Measurements from ENCODE around the gene FBXO46. TPM values are rescaled to one million over a fixed set of nuclear protein-coding genes. Genes with fewer than 3 reads are reported as not detected.
A peak's percentile ranks its signal among the peaks of the same experiment; 100 is the strongest.

Gene FBXO46
- total RNA-seq, 2 experiments from 2014 or later, result 27.5 to 32.2 TPM

GRCh38 chr19:45777395-45777961 lies 46.8 kb upstream of the FBXO46 start:
- no peak overlapping the region for H3K27ac ChIP-seq (ENCODE audit: low read depth, low read length, poor library complexity, severe bottlenecking)
- DNase-seq (ENCODE audit: low spot score), result no peak
- H3K9me2 ChIP-seq (ENCODE audit: insufficient read depth, low read length), result no peaks in the 10 kb centered on the region
- peaks cover 25% of the 10 kb centered on the region for H3K4me1 ChIP-seq (ENCODE audit: insufficient read depth, low read length, poor library complexity, severe bottlenecking)
- H3K9me3 ChIP-seq (ENCODE audit: low read length), result no peaks in the 10 kb centered on the region
- no peaks in the 10 kb centered on the region for H3K79me2 ChIP-seq (ENCODE audit: insufficient read depth, low read depth, low read length)
- ChIA-PET CTCF (ENCODE audit: unreplicated experiment) (no interaction called here), POLR2A (no interaction called here)
- no peak overlapping the region for H3K4me3 ChIP-seq (ENCODE audit: low read depth, low read length, poor library complexity, severe bottlenecking)
- no peak for TF ChIP-seq EZH2phosphoT487 (IDR thresholded peaks at IDR 0.05; ENCODE audit: borderline replicate concordance, low read depth, low read length)
- TF ChIP-seq CTCF (conservative IDR thresholded peaks at IDR 0.05; ENCODE audit: low read length), result no peak
- no peaks in the 10 kb centered on the region; the same call in 1 of the 2 replicates for H4K20me1 ChIP-seq (ENCODE audit: insufficient read depth, low read length)
- intact Hi-C loops (cut with micrococcal nuclease; ENCODE audit: unreplicated experiment), result no loop called here
- BruUV-seq (replicated peaks), result no TSS peak
- H3K36me3 ChIP-seq (ENCODE audit: insufficient read depth, low read length), result peaks cover 7% of the 10 kb centered on the region; the same call in 1 of the 2 replicates
- H3K4me2 ChIP-seq (ENCODE audit: low read length), result no peak overlapping the region
- H2AFZ ChIP-seq (ENCODE audit: low read length), result no peak overlapping the region

- no peak overlapping the region for H3K4me2 ChIP-seq (ENCODE audit: low read length)
- H3K9me2 ChIP-seq (ENCODE audit: insufficient read depth, low read length), result no peaks in the 10 kb centered on the region
- no peak overlapping the region for H3K27ac ChIP-seq (ENCODE audit: low read depth, low read length, poor library complexity, severe bottlenecking)
- TF ChIP-seq EZH2phosphoT487 (IDR thresholded peaks at IDR 0.05; ENCODE audit: borderline replicate concordance, low read depth, low read length) (no peak), CTCF (conservative IDR thresholded peaks at IDR 0.05; ENCODE audit: low read length) (no peak)
- no TSS peak for BruUV-seq (replicated peaks)
- CTCF ChIA-PET (ENCODE audit: unreplicated experiment), result no interaction called here
- H3K4me3 ChIP-seq (ENCODE audit: low read depth, low read length, poor library complexity, severe bottlenecking), result no peak overlapping the region
- H3K4me1 ChIP-seq (ENCODE audit: insufficient read depth, low read length, poor library complexity, severe bottlenecking), result peaks cover 34% of the 10 kb centered on the region
- intact Hi-C loops (cut with micrococcal nuclease; ENCODE audit: unreplicated experiment), result loop anchor here (5.0 kb wide), 1 partner anchor 82 kb away; the partner anchor contains the start of genes QPCTL and SNRPD2
- peaks cover 7% of the 10 kb centered on the region; the same call in 1 of the 2 replicates for H3K36me3 ChIP-seq (ENCODE audit: insufficient read depth, low read length)
- H4K20me1 ChIP-seq (ENCODE audit: insufficient read depth, low read length), result no peaks in the 10 kb centered on the region
- H3K79me2 ChIP-seq (ENCODE audit: insufficient read depth, low read depth, low read length), result no peaks in the 10 kb centered on the region
- no peaks in the 10 kb centered on the region for H3K9me3 ChIP-seq (ENCODE audit: low read length)
- H2AFZ ChIP-seq (ENCODE audit: low read length), result no peak overlapping the region
- DNase-seq (ENCODE audit: low spot score), result no peak
- POLR2A ChIA-PET, result no interaction called here
Measured at GRCh38 chr19:45774765-45775164, 44.1 kb upstream of the FBXO46 start.

GRCh38 chr19:45773384-45773783 lies 42.7 kb upstream of the FBXO46 start:
- 0 out of 2 replicates have a peak overlapping the region, but pooled peaks have one; percentile 3 for H3K4me2 ChIP-seq (ENCODE audit: low read length)
- H3K4me3 ChIP-seq (ENCODE audit: low read depth, low read length, poor library complexity, severe bottlenecking), result no peak overlapping the region
- H3K9me2 ChIP-seq (ENCODE audit: insufficient read depth, low read length), result no peaks in the 10 kb centered on the region
- H3K79me2 ChIP-seq (ENCODE audit: insufficient read depth, low read depth, low read length), result no peaks in the 10 kb centered on the region
- no TSS peak for BruUV-seq (replicated peaks)
- no peak for TF ChIP-seq EZH2phosphoT487 (IDR thresholded peaks at IDR 0.05; ENCODE audit: borderline replicate concordance, low read depth, low read length)
- 0 out of 2 replicates have a peak, but pooled peaks have one; percentile 24 for TF ChIP-seq CTCF (conservative IDR thresholded peaks at IDR 0.05; ENCODE audit: low read length)
- peak; percentile 54 for DNase-seq (ENCODE audit: low spot score)
- H3K4me1 ChIP-seq (ENCODE audit: insufficient read depth, low read length, poor library complexity, severe bottlenecking), result peaks cover 26% of the 10 kb centered on the region
- no peaks in the 10 kb centered on the region for H4K20me1 ChIP-seq (ENCODE audit: insufficient read depth, low read length)
- CTCF ChIA-PET (ENCODE audit: unreplicated experiment), result no interaction called here
- no peak overlapping the region for H2AFZ ChIP-seq (ENCODE audit: low read length)
- intact Hi-C loops (cut with micrococcal nuclease; ENCODE audit: unreplicated experiment), result loop anchor here (5.0 kb wide), 1 partner anchor 81 kb away; the partner anchor contains the start of genes QPCTL and SNRPD2
- peak overlapping the region; percentile 26 for H3K27ac ChIP-seq (ENCODE audit: low read depth, low read length, poor library complexity, severe bottlenecking)
- POLR2A ChIA-PET, result interaction anchor here (0.6 kb wide), 1 partner anchor 26 kb away, joined by 4 read pairs; no protein-coding TSS in a partner anchor
- peaks cover 7% of the 10 kb centered on the region; the same call in 1 of the 2 replicates for H3K36me3 ChIP-seq (ENCODE audit: insufficient read depth, low read length)
- H3K9me3 ChIP-seq (ENCODE audit: low read length), result no peaks in the 10 kb centered on the region
